Glomerular endothelial cell (primary cell): ENCODE data around the gene AP4B1. TPM values are rescaled to one million over a fixed set of nuclear protein-coding genes. Genes with fewer than 3 reads are reported as not detected.

Source experiments
- DNase-seq: peaks from one replicate; pipeline ENCODE4 v3.0.0-alpha.2; 2011; ENCODE audit warnings: low read depth, low spot score; ENCODE audit errors: extremely low read depth
- total RNA-seq: library from RNA; depleted of rRNA; stranded (reverse); fragments of >200 nt; gene quantifications from 2 replicates; pipeline ENCODE4 v1.2.3, GENCODE V29; 2015

The AP4B1 gene
- total RNA-seq, 1 donor from 2014 or later: 25.5 TPM

- DNase-seq: no peak
Measured at GRCh38 chr1:113895961-113896360, 8.6 kb downstream of the AP4B1 start.

- DNase-seq: no peak
Measured at GRCh38 chr1:113895098-113895497, 9.5 kb downstream of the AP4B1 start.

GRCh38 chr1:113893267-113893666 is 11.3 kb downstream of the AP4B1 start:
- no peak for DNase-seq

DNA sequence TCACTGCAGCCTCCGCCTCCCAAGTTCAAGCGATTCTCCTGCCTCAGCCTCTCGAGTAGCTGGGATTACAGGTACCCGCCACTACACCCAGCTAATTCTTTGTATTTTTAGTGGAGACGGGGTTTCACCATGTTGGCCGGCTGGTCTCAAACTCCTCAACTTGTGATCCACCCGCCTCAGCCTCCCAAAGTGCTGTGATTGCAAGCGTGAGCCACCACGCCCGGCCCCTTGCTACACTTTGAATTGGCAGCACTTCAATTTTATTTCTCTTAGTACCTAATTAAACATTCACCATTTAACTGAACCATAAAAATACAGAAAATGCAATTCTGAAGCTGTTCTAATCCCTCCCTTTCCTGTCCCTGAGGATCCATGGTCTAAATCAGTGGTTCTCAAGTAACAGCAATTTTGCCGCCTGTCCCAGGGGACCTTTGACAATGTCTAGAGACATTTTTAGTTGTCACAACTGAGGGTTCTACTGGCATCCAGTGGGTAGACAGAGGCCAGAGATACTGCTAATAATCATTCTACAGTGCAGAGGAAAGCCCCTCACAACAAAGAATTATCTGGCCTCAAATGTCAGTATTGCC is 12.9 kb downstream of the AP4B1 start:
- no peak for DNase-seq

GRCh38 chr1:113890816-113891215 is 13.8 kb downstream of the AP4B1 start:
- no peak for DNase-seq

GRCh38 chr1:113887402-113888175 is 17.0 kb downstream of the AP4B1 start, which contains the start of gene BCL2L15:
Gene BCL2L15, minus strand, starts transcription at chr1:113887581. Its CDS starts 206 bp downstream, at chr1:113887375.
- no peak for DNase-seq

- no peak for DNase-seq
Measured at GRCh38 chr1:113886417-113887401, 17.9 kb downstream of the AP4B1 start.

GRCh38 chr1:113881661-113882060 is 22.9 kb downstream of the AP4B1 start:
- no peak for DNase-seq

DNA sequence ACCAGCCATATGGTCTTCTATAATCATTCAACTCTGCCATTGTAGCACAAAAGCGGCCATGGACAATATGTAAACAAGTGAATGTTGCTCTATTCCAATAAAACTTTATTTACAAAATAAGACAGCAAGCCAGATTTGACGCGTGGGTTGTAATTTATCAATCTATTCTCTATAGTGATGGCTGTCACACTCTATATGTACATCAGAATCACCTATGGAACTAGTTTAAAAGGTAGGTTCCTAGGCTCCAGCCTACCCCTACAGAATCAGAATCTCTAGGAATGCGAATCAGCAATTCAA is 24.9 kb downstream of the AP4B1 start:
- DNase-seq: no peak

- DNase-seq: no peak
Measured at GRCh38 chr1:113876176-113876575, 28.4 kb downstream of the AP4B1 start.

DNA sequence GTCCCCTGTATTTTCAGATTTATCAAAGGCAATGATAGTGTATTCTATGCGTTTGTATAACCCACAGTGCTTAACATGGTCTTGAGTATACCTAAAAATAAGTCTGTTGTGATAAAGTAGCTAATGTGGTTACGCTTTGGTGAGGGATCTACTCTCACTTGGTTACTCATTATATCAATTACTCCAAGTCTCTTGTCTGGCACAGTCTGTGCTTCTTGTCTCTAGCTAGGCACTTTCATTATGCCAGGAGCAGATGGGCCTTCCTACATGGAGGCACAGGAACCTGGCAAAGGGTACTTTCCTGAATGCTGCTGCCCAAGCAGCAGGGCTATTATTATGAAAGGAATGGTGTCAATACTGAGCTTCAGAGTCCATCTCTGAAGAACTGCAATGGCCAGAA is 28.9 kb downstream of the AP4B1 start:
- DNase-seq: no peak

DNA sequence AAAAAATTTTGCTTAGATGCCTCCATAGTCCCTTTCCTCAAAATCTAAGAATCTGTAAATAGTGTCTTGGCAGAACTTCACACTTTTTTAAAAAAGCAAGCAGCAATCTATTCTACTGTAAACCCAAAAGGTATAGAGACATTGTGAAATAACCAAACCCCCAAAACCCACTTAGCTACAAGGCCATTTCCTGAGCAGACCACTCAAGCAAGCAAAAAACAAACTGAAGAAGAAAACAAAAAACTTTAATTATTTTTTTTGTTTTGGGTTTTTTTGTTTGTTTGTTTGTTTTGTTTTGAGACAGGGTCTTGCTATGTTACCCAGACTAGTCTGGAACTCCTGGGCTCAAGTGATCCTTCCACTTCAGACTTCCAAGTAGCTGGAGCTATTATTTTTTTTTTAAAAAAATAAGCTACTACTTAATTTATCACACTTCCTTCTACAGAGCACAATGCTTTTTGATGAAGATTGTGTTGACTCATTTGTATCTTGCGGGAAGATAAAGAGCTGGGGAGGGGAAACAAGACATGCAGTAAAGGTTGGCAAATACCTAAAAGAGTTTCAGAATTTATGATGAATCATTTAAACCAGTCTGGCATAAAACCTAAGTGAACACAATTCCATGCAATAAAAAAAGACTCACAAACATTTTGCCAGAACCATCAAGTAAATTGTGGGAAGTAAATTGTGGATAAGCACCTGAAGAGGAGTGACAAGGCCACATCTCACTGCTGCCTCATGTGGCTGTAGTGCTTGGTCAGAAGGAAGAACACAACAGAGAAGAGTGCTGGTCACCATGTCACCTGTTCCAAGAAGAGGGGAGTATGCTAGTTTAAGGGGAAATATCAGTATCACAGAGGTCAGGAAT is 30.4 kb downstream of the AP4B1 start:
- DNase-seq: no peak

GRCh38 chr1:113872219-113872935 is 32.2 kb downstream of the AP4B1 start:
- no peak for DNase-seq

- no peak for DNase-seq
Measured at GRCh38 chr1:113871597-113872113, 32.9 kb downstream of the AP4B1 start, which contains the start of gene PTPN22. Gene PTPN22, minus strand, starts transcription at chr1:113871712.

DNA sequence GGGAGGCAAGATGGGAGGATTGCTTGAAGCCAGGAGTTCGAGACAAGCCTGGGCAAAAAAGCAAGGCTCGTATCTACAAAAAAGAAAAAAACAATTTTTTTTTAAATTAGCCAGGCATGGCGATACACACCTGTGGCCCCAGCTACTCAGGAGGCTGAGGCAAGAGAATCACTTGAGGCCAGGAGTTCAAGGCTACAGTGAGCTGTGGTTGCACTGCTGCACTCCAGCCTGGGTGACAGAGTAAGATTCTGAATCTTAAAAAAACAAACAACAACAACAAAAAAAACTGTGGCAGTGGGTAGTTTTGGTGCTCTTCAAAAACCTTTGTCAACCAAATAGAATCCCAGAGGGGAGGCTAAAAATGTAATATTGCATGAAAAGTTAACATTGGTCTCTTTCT is 33.8 kb downstream of the AP4B1 start:
- DNase-seq: no peak

DNA sequence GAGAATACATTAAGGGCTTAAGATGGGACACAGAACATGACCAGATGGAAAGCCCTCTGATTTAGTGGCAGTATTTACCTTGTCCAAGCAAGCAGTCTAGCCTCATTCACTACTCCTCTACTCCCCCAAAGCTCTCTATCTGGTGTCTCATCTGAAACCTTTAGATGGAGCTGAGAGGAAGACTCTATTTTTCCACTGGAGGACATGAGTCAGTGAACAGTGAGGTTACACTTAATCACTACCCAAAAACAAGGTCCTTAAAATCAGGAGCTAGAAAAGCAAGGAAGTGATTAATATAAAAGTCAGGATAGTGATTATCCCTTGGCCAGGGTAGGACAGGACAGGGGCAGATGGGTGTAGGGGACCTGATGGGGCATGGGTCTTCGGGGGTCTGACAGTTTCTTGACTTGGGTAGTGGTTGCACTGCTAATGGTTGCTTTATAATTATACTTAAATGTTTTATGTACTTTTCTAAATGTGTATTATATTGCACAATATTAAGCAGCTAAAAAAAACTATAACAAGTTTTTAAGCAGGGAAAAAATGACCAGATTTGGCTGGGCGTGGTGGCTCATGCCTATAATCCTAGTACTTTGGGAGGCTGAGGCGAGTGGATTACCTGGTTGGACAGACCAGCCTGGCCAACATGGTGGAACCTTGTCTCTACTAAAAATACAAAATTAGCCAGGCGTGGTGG is 36.1 kb downstream of the AP4B1 start:
- DNase-seq: no peak

DNA sequence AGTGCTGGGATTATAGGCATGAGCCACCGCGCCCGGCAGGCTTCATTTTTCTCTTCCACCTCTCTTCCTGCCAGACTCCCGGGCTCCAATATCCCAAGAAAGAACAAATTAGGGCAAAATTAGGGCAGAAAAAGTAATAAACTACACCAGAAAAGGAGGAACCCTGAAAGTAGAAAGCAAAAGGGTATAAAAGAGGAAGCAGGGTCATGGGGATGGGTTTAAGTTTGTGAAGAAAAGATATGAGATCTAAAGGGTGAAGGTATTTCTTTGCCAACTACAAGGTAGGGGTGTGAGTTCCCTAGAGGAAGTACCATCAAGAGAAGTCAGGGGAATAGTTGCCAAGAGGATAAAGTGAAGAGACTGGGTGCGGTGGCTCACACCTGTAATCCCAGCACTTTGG is 43.0 kb downstream of the AP4B1 start:
- no peak for DNase-seq

- peak; percentile 52 for DNase-seq
Measured at GRCh38 chr1:113860891-113861290, 43.7 kb downstream of the AP4B1 start.
